ENCODE results near the gene DOCK4.

DOCK4 gene

GRCh38 chr7:112162784-112163506 lies 43.3 kb downstream of the DOCK4 start:
- DNase-seq (ENCODE audit: low read depth): no peak
- H3K4me3 ChIP-seq (ENCODE audit: low read depth, low read length): no peak overlapping the region

GRCh38 chr7:112162142-112162766 lies 43.9 kb downstream of the DOCK4 start:
- H3K4me3 ChIP-seq (ENCODE audit: low read depth, low read length): no peak overlapping the region
- peak; percentile 58 for DNase-seq (ENCODE audit: low read depth)

- no peak overlapping the region for H3K4me3 ChIP-seq (ENCODE audit: low read depth, low read length)
- no peak for DNase-seq (ENCODE audit: low read depth)
These were observed 44.7 kb downstream of the DOCK4 start for GRCh38 chr7:112161253-112162141.

GRCh38 chr7:112160771-112161150 lies 45.4 kb downstream of the DOCK4 start:
- no peak overlapping the region for H3K4me3 ChIP-seq (ENCODE audit: low read depth, low read length)
- DNase-seq (ENCODE audit: low read depth): no peak

GRCh38 chr7:112160130-112160770 lies 45.9 kb downstream of the DOCK4 start:
- H3K4me3 ChIP-seq (ENCODE audit: low read depth, low read length): no peak overlapping the region
- no peak for DNase-seq (ENCODE audit: low read depth)

GRCh38 chr7:112159351-112159750 lies 46.8 kb downstream of the DOCK4 start:
- no peak for DNase-seq (ENCODE audit: low read depth)
- no peak overlapping the region for H3K4me3 ChIP-seq (ENCODE audit: low read depth, low read length)

- DNase-seq (ENCODE audit: low read depth): peak; percentile 59
- no peak overlapping the region for H3K4me3 ChIP-seq (ENCODE audit: low read depth, low read length)
These were observed 49.1 kb downstream of the DOCK4 start for GRCh38 chr7:112157072-112157471.

GRCh38 chr7:112156412-112156811 lies 49.8 kb downstream of the DOCK4 start:
- DNase-seq (ENCODE audit: low read depth): no peak
- no peak overlapping the region for H3K4me3 ChIP-seq (ENCODE audit: low read depth, low read length)

GRCh38 chr7:112154690-112155089 lies 51.5 kb downstream of the DOCK4 start:
- no peak overlapping the region for H3K4me3 ChIP-seq (ENCODE audit: low read depth, low read length)
- no peak for DNase-seq (ENCODE audit: low read depth)

- H3K4me3 ChIP-seq (ENCODE audit: low read depth, low read length): no peak overlapping the region
- DNase-seq (ENCODE audit: low read depth): no peak
These were observed 54.0 kb downstream of the DOCK4 start for GRCh38 chr7:112152186-112152585.

GRCh38 chr7:112150823-112151641 lies 55.2 kb downstream of the DOCK4 start:
- no peak overlapping the region for H3K4me3 ChIP-seq (ENCODE audit: low read depth, low read length)
- DNase-seq (ENCODE audit: low read depth): no peak

- no peak for DNase-seq (ENCODE audit: low read depth)
- H3K4me3 ChIP-seq (ENCODE audit: low read depth, low read length): no peak overlapping the region
These were observed 56.5 kb downstream of the DOCK4 start for GRCh38 chr7:112149734-112150133.

- H3K4me3 ChIP-seq (ENCODE audit: low read depth, low read length): no peak overlapping the region
- no peak for DNase-seq (ENCODE audit: low read depth)
These were observed 58.3 kb downstream of the DOCK4 start for GRCh38 chr7:112147793-112148361.

- DNase-seq (ENCODE audit: low read depth): no peak
- H3K4me3 ChIP-seq (ENCODE audit: low read depth, low read length): no peak overlapping the region
These were observed 61.0 kb downstream of the DOCK4 start for GRCh38 chr7:112145206-112145605.

GRCh38 chr7:112144284-112145059 lies 61.7 kb downstream of the DOCK4 start:
- DNase-seq (ENCODE audit: low read depth): no peak
- H3K4me3 ChIP-seq (ENCODE audit: low read depth, low read length): no peak overlapping the region

- peak; percentile 81 for DNase-seq (ENCODE audit: low read depth)
- H3K4me3 ChIP-seq (ENCODE audit: low read depth, low read length): no peak overlapping the region
These were observed 62.6 kb downstream of the DOCK4 start for GRCh38 chr7:112143582-112143981.

- no peak for DNase-seq (ENCODE audit: low read depth)
- H3K4me3 ChIP-seq (ENCODE audit: low read depth, low read length): no peak overlapping the region
These were observed 63.1 kb downstream of the DOCK4 start for GRCh38 chr7:112143136-112143535.

GRCh38 chr7:112140600-112140999 lies 65.6 kb downstream of the DOCK4 start:
- DNase-seq (ENCODE audit: low read depth): no peak
- H3K4me3 ChIP-seq (ENCODE audit: low read depth, low read length): no peak overlapping the region
